A673 (cell line): ENCODE data around the gene GRID1. TPM values are rescaled to one million over a fixed set of nuclear protein-coding genes. Genes with fewer than 3 reads are reported as not detected.
"Not testable (repeated sequence)": the region's sequence is repeated elsewhere in the genome, so short reads cannot be mapped to it uniquely, and the experiment has no call there.

ENCODE experiments used
- BruUV-seq: library from RNA; stranded (reverse); fragments of 400-500 nt; replicated peaks from 2 replicates; lab custom pipeline; 2021; lab: Mats Ljungman, UMichigan
- CTCF ChIA-PET: fragments of 300-600 bp; sonication (Branson Sonifier 250); formaldehyde crosslinking; loops from one replicate; lab custom pipeline; 2022; ENCODE audit warnings: antibody characterized with exemption; lab: Charles Lee
- POLR2A ChIA-PET: fragments of 300-600 bp; sonication (Branson Sonifier 250); formaldehyde crosslinking; loops from one replicate; lab custom pipeline; 2022; ENCODE audit warnings: antibody characterized with exemption; ENCODE audit not compliant: low non-redundant PET; lab: Charles Lee
- DNase-seq: peaks from one replicate; pipeline ENCODE4 v3.0.0-alpha.2; 2015; ENCODE audit warnings: low spot score
- H3K27ac ChIP-seq: fragments of 200-600 bp; sonication (generic); 2 replicates; pipeline ENCODE4 v1.5.1; 2016; ENCODE audit warnings: mixed run types, low read depth, mild to moderate bottlenecking, mixed read lengths, antibody characterized with exemption, low read length; ENCODE audit not compliant: poor library complexity, severe bottlenecking
- H3K27me3 ChIP-seq: fragments of 200-600 bp; sonication (generic); replicated peaks from 2 replicates; pipeline ENCODE4 v1.6.1; 2017; ENCODE audit warnings: mixed run types, low read depth, mild to moderate bottlenecking, mixed read lengths, antibody characterized with exemption, low read length; ENCODE audit not compliant: insufficient read depth, poor library complexity
- H3K36me3 ChIP-seq: fragments of 200-600 bp; sonication (generic); 2 replicates; pipeline ENCODE4 v1.6.1; 2016; ENCODE audit warnings: mixed run types, mild to moderate bottlenecking, mixed read lengths, antibody characterized with exemption, low read length; ENCODE audit not compliant: insufficient read depth, poor library complexity, severe bottlenecking
- H3K4me1 ChIP-seq: fragments of 200-600 bp; sonication (generic); 2 replicates; pipeline ENCODE4 v1.6.1; 2017; ENCODE audit warnings: mixed run types, mild to moderate bottlenecking, mixed read lengths, antibody characterized with exemption, low read length; ENCODE audit not compliant: insufficient read depth, poor library complexity, severe bottlenecking
- H3K4me3 ChIP-seq: fragments of 200-600 bp; sonication (generic); 2 replicates; pipeline ENCODE4 v1.5.1; 2016; ENCODE audit warnings: low read depth, mixed run types, mild to moderate bottlenecking, mixed read lengths, low read length; ENCODE audit not compliant: poor library complexity, severe bottlenecking
- H3K9me3 ChIP-seq: fragments of 200-600 bp; sonication (generic); 2 replicates; pipeline ENCODE4 v1.6.1; 2016; ENCODE audit warnings: mixed run types, low read depth, mild to moderate bottlenecking, mixed read lengths, antibody characterized with exemption, low read length; ENCODE audit not compliant: poor library complexity, severe bottlenecking
- EZH2 ChIP-seq: fragments of 200-600 bp; sonication (generic); IDR thresholded peaks from 2 replicates; pipeline ENCODE4 v1.6.1; 2017; ENCODE audit warnings: borderline replicate concordance, low read depth, mild to moderate bottlenecking, mixed read lengths, antibody characterized with exemption, low read length; ENCODE audit not compliant: poor library complexity, severe bottlenecking
- intact Hi-C: fragments of 100-400 bp; cut with micrococcal nuclease; formaldehyde crosslinking; loops from one replicate; pipeline ENCODE4 v1.10.0; 2022; ENCODE audit not compliant: unreplicated experiment
- total RNA-seq: library from RNA; stranded (reverse); gene quantifications from 2 replicates; pipeline ENCODE4 v1.2.3, GENCODE V29; 2021
- TF ChIP-seq, protein P1 (sequence below): fragments of 300-800, 200-600 bp; sonication (generic); conservative IDR thresholded peaks from 2 replicates; pipeline ENCODE4 v1.5.1; 2017; ENCODE audit warnings: low read depth, mild to moderate bottlenecking, antibody characterized with exemption, low read length, moderate library complexity, mixed read lengths

GRID1 gene
- total RNA-seq, 1 experiment from 2014 or later: not detected

GRCh38 chr10:86077271-86077670, 289.3 kb downstream of the GRID1 start:
- ChIA-PET POLR2A (no interaction called here), CTCF (no interaction called here)
- no peak overlapping the region for H3K4me3 ChIP-seq
- no peaks in the 10 kb centered on the region for H3K4me1 ChIP-seq
- TF ChIP-seq, protein P1, sequence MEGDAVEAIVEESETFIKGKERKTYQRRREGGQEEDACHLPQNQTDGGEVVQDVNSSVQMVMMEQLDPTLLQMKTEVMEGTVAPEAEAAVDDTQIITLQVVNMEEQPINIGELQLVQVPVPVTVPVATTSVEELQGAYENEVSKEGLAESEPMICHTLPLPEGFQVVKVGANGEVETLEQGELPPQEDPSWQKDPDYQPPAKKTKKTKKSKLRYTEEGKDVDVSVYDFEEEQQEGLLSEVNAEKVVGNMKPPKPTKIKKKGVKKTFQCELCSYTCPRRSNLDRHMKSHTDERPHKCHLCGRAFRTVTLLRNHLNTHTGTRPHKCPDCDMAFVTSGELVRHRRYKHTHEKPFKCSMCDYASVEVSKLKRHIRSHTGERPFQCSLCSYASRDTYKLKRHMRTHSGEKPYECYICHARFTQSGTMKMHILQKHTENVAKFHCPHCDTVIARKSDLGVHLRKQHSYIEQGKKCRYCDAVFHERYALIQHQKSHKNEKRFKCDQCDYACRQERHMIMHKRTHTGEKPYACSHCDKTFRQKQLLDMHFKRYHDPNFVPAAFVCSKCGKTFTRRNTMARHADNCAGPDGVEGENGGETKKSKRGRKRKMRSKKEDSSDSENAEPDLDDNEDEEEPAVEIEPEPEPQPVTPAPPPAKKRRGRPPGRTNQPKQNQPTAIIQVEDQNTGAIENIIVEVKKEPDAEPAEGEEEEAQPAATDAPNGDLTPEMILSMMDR: no peak
- no peak for TF ChIP-seq EZH2
- BruUV-seq: no TSS peak
- peaks cover 18% of the 10 kb centered on the region for H3K27me3 ChIP-seq
- no peaks in the 10 kb centered on the region for H3K36me3 ChIP-seq
- DNase-seq: no peak
- no peaks in the 10 kb centered on the region for H3K9me3 ChIP-seq
- H3K27ac ChIP-seq: no peak overlapping the region
- intact Hi-C loops: no loop called here

DNA sequence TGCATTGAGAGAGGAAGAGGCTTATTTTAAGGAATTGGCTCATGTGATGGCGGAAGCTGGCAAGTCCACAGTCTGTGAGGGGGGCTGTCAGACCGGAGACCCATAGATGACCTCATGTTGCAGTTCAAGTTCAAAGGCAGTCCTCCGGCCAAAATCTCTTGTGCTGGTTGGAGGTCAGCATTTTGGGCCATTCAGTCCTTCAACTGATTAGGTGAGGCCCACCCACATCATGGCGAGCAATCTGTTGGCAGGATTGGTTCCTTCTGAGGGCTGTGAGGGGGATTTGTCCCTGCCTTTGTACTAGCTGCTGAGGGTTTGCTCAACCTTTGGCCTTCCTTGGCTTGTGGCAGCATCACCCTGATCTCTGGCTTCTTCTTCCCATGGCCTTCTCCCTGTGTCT, 290.1 kb downstream of the GRID1 start:
- DNase-seq, H3K27ac ChIP-seq, BruUV-seq, CTCF ChIA-PET, POLR2A ChIA-PET, H3K4me3 ChIP-seq, H3K9me3 ChIP-seq, H3K36me3 ChIP-seq, H3K4me1 ChIP-seq, intact Hi-C loops: not testable (repeated sequence)
- peaks cover 10% of the 10 kb centered on the region for H3K27me3 ChIP-seq

DNA sequence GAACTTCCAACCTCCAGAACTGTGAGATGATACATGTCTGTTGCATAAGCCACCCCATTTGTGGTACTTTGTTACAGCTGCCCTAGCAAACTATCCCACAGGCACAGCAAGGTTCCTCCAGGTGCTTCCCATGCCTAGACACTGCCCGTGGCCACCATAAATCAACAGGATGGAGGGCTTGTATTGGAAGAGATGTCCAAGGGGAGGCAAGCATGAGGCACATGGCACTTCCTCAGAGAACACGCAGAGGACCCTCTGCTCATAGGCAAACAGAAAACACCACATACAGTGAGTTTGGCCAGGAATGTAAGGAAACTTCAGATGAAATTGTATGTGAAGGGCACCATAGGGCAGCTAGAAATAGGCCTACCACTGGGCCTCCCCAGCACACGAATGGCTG, 291.1 kb downstream of the GRID1 start:
- BruUV-seq: no TSS peak
- TF ChIP-seq EZH2: no peak
- TF ChIP-seq, protein P1: no peak
- Histone ChIP-seq H3K27me3 (peaks cover under 1% of the 10 kb centered on the region), H3K27ac (no peak overlapping the region), H3K36me3 (no peaks in the 10 kb centered on the region), H3K4me3 (no peak overlapping the region), H3K9me3 (no peaks in the 10 kb centered on the region), H3K4me1 (no peaks in the 10 kb centered on the region)
- POLR2A ChIA-PET: no interaction called here
- intact Hi-C loops: no loop called here
- DNase-seq: no peak
- CTCF ChIA-PET: no interaction called here

DNA sequence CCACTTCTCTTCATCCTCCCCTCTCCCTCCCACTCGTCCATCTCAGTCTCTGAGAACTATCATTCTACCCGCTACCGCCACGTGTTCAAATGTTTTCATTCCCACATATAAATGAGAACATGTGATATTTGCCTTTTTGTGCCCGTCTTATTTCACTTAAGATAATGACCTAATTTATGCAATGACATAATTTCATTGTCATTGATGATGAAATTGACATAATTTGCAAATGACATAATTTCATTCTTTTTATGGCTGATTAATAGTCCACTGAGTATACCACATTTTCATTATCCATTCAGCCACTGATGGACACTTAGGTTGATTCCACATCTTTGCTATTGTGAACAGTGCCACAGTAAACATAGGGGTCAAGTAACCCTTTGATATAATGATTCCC, 292.3 kb downstream of the GRID1 start:
- intact Hi-C loops: no loop called here

More for the DNA sequence above, 292.3 kb downstream of the GRID1 start:
- no peak for DNase-seq
- Histone ChIP-seq H3K36me3 (no peaks in the 10 kb centered on the region), H3K27me3 (no peaks in the 10 kb centered on the region), H3K9me3 (no peaks in the 10 kb centered on the region), H3K4me1 (no peaks in the 10 kb centered on the region), H3K4me3 (no peak overlapping the region), H3K27ac (no peak overlapping the region)
- no peak for TF ChIP-seq EZH2
- TF ChIP-seq, protein P1: no peak
- no TSS peak for BruUV-seq
- POLR2A ChIA-PET: no interaction called here
- CTCF ChIA-PET: no interaction called here
